Measurements from ENCODE around the gene TMEM151A. TPM values are rescaled to one million over a fixed set of nuclear protein-coding genes. Genes with fewer than 3 reads are reported as not detected.
A peak's percentile ranks its signal among the peaks of the same experiment; 100 is the strongest.

TMEM151A gene
- total RNA-seq, 4 donors from 2014 or later, result not detected

DNA sequence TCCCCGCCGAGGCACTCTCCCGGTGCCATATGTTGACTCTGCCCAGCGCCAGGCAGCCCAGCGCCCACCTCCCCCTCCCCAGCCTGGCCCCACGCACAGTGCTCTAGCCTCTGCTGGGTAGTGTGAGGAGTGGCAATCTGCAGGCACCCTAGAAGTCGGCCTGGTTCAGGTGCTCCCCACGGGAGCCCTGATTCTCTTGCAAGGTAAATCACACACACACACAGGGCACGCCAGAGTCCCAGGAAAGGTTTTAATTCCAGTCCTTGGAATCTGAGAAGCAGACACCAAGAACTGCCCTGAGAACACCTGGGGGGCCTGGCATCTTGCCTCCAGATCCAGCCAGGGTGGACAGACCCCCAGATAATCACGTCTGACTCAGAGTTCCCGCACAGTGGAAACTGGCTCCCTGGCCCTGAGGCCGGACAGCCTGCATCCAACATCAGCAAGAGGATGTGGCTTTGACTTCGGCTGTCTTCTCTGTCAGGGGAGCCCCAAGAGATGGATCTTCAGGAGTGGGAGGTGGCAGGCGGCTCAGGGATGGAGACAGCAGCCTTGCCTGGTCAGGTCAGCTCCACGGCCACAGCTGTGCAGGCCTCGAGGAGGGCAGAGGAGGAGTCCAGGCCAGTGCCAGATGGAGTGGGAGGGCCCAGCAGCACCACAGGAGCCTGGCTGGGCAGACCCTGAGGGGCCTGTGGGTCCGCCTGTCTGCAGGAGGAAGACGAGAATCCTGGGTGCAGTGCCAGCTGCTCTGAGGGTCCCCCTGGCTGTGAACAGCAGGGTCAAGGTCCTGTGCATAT is 45.6 kb downstream of the TMEM151A start:
- peaks cover 0 to 30% (median 24%) of the 10 kb centered on the region in 4 donors for H3K4me1 ChIP-seq
- TF ChIP-seq EP300 (IDR thresholded peaks at IDR 0.05), result no peak
- TF ChIP-seq POLR2A (IDR thresholded peaks at IDR 0.05), result no peak
- TF ChIP-seq, protein P1, sequence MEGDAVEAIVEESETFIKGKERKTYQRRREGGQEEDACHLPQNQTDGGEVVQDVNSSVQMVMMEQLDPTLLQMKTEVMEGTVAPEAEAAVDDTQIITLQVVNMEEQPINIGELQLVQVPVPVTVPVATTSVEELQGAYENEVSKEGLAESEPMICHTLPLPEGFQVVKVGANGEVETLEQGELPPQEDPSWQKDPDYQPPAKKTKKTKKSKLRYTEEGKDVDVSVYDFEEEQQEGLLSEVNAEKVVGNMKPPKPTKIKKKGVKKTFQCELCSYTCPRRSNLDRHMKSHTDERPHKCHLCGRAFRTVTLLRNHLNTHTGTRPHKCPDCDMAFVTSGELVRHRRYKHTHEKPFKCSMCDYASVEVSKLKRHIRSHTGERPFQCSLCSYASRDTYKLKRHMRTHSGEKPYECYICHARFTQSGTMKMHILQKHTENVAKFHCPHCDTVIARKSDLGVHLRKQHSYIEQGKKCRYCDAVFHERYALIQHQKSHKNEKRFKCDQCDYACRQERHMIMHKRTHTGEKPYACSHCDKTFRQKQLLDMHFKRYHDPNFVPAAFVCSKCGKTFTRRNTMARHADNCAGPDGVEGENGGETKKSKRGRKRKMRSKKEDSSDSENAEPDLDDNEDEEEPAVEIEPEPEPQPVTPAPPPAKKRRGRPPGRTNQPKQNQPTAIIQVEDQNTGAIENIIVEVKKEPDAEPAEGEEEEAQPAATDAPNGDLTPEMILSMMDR (IDR thresholded peaks at IDR 0.05), result no peak
- H3K27ac ChIP-seq, result peak overlapping the region in 3 of 4 donors; percentile 14 to 78 (median 34)
- no peaks in the 10 kb centered on the region for H3K9me3 ChIP-seq
- no peak for DNase-seq (ENCODE audit: low spot score in 2 of 2)
- H3K36me3 ChIP-seq, result peaks cover 0 to 76% (median 29%) of the 10 kb centered on the region in 3 donors
- 41 to 52% methylated on average over 11 to 17 of the region's 18 CpGs for WGBS, 2 donors
- H3K27me3 ChIP-seq, result no peaks in the 10 kb centered on the region
- H3K4me3 ChIP-seq, result no peak overlapping the region

DNA sequence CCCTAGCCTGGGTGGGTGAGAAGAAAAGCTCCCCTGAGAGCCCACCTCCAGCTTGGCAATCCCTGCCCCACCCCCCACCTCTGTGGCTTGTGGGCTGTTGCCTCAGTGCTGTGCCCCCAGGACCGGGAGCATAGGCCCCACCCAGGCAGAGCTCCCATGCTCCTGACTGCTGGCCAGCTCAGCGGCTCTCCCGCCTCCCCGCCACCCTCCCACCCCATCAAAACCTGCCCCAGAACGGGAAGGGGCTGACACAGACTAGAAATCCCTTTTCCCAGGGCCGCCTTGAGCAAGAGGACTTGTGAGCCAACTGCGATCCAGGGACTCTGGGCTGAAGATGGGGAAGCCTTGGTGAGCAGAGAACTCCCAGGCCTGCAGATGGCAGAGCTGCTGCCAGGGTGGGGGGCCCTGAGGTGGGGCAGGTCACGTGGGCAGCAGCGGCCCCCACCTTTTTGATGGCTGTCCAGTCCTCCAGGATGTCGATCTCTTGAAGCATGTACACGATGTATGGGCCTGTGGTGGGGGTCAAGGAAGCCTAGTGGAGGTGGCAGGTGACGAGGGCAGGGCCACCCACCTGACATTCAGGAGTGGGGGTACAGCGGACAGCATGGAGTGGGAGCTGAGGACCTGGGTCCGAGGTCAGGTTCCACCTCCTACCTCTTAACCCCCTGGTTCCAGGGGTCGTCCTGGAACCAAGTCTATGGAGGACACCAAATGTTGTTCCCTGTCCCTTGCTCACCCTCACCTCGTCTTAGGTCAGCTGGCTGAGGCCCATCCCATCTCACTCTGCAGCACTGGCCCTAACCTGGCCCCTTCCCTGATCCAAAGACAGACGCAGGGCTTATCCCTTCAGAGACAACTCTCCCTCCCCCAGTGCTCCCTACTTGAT is 46.8 kb downstream of the TMEM151A start:
- H3K9me3 ChIP-seq, result no peaks in the 10 kb centered on the region
- peaks cover 0 to 76% (median 30%) of the 10 kb centered on the region in 3 donors for H3K36me3 ChIP-seq
- 70 to 85% methylated on average over 12 to 16 of the region's 17 CpGs for WGBS, 2 donors
- no peak for TF ChIP-seq POLR2A (IDR thresholded peaks at IDR 0.05)
- no peak for TF ChIP-seq EP300 (IDR thresholded peaks at IDR 0.05)
- TF ChIP-seq, protein P1 (IDR thresholded peaks at IDR 0.05), result no peak
- no peak for DNase-seq (ENCODE audit: low spot score in 2 of 2)
- H3K4me1 ChIP-seq, result peaks cover 0 to 38% (median 25%) of the 10 kb centered on the region in 4 donors
- H3K27me3 ChIP-seq, result no peaks in the 10 kb centered on the region
- no peak overlapping the region for H3K4me3 ChIP-seq
- no peak overlapping the region for H3K27ac ChIP-seq

DNA sequence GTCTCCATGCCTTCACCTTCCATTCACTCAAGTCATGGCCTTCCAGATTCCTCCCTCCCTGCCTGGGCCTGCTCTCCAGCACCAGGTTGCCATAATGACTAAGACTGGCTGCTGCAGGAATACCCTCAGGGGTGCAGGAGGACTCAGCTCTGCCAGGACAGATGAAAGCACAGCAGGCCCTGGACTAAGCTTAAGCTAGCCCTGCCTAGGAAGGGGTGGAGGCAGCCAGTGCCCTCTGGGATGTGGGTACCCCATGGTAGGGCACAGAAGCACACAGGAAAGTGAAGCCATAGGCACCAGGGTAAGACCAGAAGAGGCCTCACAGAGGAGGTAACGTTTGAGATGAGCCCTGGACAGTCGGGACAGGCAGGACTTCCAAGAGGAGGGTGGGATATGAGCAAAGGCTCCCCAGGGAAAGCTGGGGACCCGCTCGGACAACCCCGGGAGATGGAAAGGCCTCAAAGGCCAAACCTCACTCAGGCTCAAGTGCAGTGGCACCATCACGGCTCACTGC is 47.5 kb downstream of the TMEM151A start:
- WGBS, 2 donors, result 81 to 86% methylated on average over 6 of the region's 6 CpGs
- no peak for DNase-seq (ENCODE audit: low spot score in 2 of 2)
- H3K4me3 ChIP-seq, result no peak overlapping the region
- H3K9me3 ChIP-seq, result no peaks in the 10 kb centered on the region
- H3K36me3 ChIP-seq, result peaks cover 0 to 69% (median 30%) of the 10 kb centered on the region in 3 donors
- peaks cover 0 to 45% (median 31%) of the 10 kb centered on the region in 4 donors for H3K4me1 ChIP-seq
- no peaks in the 10 kb centered on the region for H3K27me3 ChIP-seq
- TF ChIP-seq, protein P1 (IDR thresholded peaks at IDR 0.05), result no peak
- TF ChIP-seq EP300 (IDR thresholded peaks at IDR 0.05) (no peak), POLR2A (IDR thresholded peaks at IDR 0.05) (no peak)
- H3K27ac ChIP-seq, result no peak overlapping the region

DNA sequence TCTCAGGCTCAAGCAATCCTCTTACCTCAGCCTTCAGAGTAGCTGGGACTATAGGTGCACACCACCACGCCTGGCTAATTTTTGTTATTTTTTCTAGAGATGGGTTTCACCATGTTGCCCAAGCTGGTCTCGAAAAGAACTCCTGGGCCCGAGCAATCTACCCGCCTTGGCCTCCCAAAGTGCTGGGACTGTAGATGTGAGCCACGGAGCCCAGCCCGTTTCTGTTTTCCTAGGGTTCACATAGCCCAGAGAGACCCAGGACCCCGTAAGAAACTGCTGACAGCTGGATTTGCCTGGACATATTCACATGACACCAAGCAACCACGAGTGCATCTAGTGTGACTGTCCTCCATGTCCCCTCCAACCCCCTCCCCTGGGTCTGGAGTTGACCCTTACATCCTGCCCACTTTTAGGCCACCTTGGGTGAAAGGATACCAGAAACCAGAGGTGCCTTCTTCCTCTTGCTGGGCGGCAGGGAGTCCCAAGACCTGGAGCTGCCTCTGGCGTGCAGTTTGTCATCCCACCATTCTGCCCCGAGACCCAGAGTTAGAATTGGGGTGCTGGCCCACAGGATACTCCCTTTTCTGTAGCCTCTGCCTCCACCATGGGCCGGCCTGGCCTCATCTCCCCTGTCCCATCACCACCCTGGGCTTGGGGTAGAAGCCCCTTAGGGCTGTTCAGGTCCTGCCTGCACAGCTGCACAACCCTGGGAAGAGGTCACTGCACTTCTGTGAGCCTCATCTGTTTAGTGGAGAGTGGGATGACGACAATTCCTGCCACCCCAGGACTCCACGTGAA is 48.2 kb downstream of the TMEM151A start:
- TF ChIP-seq EP300 (IDR thresholded peaks at IDR 0.05), result no peak
- TF ChIP-seq, protein P1 (IDR thresholded peaks at IDR 0.05), result no peak
- no peak for TF ChIP-seq POLR2A (IDR thresholded peaks at IDR 0.05)
- Histone ChIP-seq H3K27me3 (no peaks in the 10 kb centered on the region), H3K36me3 (peaks cover 0 to 63% (median 30%) of the 10 kb centered on the region in 3 donors), H3K4me3 (no peak overlapping the region), H3K27ac (no peak overlapping the region), H3K9me3 (no peaks in the 10 kb centered on the region), H3K4me1 (peaks cover 0 to 43% (median 31%) of the 10 kb centered on the region in 4 donors)
- 76 to 79% methylated on average over 14 of the region's 14 CpGs for WGBS, 2 donors
- no peak for DNase-seq (ENCODE audit: low spot score in 2 of 2)
